Omental fat pad (tissue), 4 donors: ENCODE results near the gene PLD1. TPM values are rescaled to one million over a fixed set of nuclear protein-coding genes. Genes with fewer than 3 reads are reported as not detected.

Experiments used
- ATAC-seq: fragments of 150-250 bp; one replicate; pipeline ENCODE4 v1.9.1; 2016; ENCODE audit warnings: mild to moderate bottlenecking, moderate library complexity; ENCODE audit not compliant: low FRiP score
- DNase-seq: peaks from one replicate; pipeline ENCODE4 v3.0.0-alpha.2; 2019; ENCODE audit warnings: low spot score
- total RNA-seq, 4 donors: library from RNA; depleted of rRNA; stranded (reverse); fragments of >200 nt; gene quantifications; one replicate each; pipeline ENCODE4 v1.1.0, GENCODE V29; 2016
- TF ChIP-seq, protein P1 (sequence below), 3 donors: fragments of 450-650 bp; IDR thresholded peaks; one replicate each; pipeline ENCODE4 v1.5.1; 2016 to 2017; ENCODE audit warnings: antibody characterized with exemption in 3 of 3, mild to moderate bottlenecking in 3 of 3, moderate library complexity in 2 of 3

PLD1 gene
- total RNA-seq, 4 donors from 2014 or later: 9.7 to 73.3 (median 33.2) TPM

DNA sequence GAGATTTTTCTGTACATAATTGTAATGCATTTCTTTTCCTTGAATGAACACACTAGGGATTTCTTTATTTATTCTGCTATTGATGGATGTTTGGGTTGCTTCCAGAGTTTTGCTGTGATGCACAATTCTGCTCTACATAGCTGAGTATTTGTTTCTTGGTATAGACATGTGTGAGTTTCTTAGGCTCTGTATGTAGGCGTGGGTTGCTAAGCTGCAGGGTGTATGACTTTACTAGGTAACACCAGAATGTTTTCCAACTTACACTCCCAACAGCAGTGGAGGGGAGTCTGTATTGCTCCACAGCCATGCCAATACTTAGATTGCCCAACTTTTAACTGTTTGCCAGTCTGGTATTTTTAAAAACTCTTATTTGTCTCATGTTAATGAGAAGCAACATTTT lies 194.6 kb downstream of the PLD1 start:
- peak; percentile 90 for ATAC-seq

DNA sequence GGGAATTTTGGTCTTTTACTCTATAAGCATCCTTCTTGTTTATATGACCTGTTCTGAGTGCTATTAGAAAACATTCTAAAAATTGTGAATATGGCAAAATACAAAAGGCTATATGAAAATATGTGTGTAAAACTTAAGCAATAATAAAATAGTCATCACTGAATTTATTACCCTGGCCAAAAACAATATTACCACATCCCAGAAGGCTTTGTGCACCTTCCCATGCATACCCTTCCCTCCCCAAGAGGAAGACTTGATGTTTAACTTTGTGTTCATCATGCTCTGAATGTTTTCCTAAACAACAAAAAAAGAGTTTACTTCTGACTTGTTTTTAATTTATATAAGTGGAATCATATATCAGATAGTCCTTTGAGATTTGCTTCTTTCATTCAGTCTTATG lies 195.0 kb downstream of the PLD1 start:
- ATAC-seq (peak; percentile 25), DNase-seq (no peak)
- TF ChIP-seq, protein P1, sequence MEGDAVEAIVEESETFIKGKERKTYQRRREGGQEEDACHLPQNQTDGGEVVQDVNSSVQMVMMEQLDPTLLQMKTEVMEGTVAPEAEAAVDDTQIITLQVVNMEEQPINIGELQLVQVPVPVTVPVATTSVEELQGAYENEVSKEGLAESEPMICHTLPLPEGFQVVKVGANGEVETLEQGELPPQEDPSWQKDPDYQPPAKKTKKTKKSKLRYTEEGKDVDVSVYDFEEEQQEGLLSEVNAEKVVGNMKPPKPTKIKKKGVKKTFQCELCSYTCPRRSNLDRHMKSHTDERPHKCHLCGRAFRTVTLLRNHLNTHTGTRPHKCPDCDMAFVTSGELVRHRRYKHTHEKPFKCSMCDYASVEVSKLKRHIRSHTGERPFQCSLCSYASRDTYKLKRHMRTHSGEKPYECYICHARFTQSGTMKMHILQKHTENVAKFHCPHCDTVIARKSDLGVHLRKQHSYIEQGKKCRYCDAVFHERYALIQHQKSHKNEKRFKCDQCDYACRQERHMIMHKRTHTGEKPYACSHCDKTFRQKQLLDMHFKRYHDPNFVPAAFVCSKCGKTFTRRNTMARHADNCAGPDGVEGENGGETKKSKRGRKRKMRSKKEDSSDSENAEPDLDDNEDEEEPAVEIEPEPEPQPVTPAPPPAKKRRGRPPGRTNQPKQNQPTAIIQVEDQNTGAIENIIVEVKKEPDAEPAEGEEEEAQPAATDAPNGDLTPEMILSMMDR (IDR thresholded peaks at IDR 0.05): no peak

More for the DNA sequence above, 194.6 kb downstream of the PLD1 start:
- TF ChIP-seq, protein P1 (IDR thresholded peaks at IDR 0.05): no peak
- no peak for DNase-seq

DNA sequence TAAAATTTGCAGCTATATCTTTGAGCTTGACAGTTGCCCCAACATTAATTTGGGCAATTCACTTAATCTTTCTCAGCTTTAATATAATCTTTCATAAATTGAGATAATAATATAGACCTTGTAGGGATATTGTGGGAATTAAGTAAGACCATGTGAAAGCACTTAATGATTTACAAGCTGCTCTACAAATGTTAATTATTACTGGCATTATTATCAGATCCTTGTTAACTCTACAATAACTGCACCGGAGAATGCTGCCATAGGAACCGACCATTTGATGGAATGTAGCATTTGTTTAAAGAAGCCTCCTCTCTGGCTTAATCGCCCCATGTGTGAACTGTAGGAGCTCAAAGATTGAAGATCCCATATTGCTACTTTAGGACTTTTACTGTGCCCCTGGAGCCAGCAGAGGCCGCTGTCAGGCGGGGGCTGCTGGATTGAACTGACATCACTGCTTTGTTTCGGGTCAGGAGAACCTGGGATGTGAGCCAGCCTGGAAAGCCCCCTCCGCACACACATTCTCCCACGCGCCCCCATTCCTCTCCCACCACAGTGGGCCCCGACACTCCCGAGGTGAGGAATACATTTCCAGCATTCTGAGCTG lies 195.9 kb downstream of the PLD1 start:
- ATAC-seq: peak; percentile 64

DNA sequence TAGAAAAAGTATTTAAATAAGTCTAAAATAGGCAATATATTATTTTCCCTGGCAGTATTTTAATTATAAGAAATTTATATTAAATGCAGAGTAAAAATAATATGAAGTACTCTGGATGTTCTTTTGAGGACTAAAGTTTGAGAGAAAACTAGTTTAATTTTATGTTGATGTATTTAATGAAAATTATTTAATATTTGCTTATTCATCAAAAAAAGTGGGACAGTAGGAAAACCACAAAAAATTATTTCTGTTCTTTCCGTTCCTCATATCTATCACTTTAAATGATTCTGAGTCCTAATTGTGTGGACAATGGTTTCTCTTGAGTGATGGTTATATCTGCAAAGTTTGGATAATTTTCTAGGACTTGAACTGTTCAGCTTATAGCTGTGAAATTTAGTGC lies 202.8 kb downstream of the PLD1 start:
- TF ChIP-seq, protein P1 (IDR thresholded peaks at IDR 0.05): no peak
- DNase-seq: no peak
- ATAC-seq: no peak

More for the DNA sequence above, 195.9 kb downstream of the PLD1 start:
- TF ChIP-seq, protein P1 (IDR thresholded peaks at IDR 0.05): no peak
- DNase-seq: no peak

DNA sequence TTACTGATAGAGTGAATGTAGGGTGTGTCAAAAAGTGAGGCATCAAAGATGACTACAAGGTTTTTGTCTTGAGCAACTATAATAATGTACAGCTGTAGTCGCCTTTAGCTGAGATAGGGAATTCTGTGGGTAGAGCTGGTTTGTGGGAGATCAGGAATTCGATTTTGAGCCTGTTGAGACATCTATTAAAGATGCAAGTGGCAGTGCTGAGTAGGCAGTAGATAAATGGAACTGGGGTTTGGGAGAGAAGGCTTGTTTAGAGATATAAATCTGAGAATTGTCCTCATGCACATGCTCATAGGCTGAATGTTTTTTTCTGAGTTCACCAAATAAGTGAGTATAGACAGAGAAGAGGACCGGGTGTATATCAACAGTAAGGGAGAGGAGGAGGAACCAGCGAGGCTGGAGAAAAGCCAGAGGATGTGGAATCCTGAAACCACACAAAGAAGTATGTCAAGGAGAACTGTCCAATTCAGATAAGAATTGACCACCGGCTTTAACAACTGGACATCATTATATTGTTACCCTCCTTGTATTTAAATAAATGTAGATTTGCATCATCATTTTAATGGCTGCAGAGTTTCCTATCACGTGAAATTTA lies 204.0 kb downstream of the PLD1 start:
- DNase-seq (no peak), ATAC-seq (no peak)
- TF ChIP-seq, protein P1 (IDR thresholded peaks at IDR 0.05): no peak

DNA sequence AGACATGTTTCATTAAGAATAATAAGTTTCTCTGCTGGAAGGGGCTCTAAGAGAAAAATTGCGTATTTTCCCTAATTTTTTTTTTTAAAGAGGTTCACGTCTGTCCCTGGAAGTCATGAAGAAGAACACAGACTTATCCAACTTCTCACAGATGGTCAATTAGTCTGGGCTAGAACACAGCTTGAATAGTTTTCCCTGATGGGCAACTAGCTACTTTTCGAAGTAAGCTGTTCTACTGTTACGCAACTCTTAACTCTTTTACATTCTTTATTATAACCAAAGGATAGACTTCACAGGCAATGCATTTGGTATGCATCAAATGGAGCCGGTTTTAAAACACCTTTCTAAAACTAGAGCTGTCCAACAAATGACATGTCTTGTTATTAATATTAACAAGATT lies 205.9 kb downstream of the PLD1 start:
- DNase-seq (no peak), ATAC-seq (no peak)
- TF ChIP-seq, protein P1 (IDR thresholded peaks at IDR 0.05): no peak

DNA sequence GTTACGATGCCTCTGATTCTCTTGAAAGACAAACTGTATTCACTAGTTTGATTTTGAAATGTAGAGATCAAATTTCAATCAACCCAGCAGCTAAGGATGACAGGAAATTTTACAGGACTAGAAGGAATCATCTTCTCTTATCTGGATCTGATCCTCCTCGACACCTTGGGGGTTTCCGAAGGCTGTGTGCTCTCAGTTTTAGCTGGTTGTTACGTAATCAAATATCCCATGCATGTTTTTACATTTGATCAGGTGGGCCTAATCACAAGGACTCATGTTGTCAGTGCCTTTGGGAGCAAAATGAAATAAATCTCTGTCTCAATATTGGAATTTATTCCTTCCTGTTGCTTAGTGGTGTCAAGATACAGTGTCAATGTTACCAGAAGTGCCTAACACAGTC lies 208.2 kb downstream of the PLD1 start:
- no peak for DNase-seq
- TF ChIP-seq, protein P1 (IDR thresholded peaks at IDR 0.05): no peak
- no peak for ATAC-seq
